Panc1 (cell line): Measurements from ENCODE around the gene MAGEB10. TPM values are rescaled to one million over a fixed set of nuclear protein-coding genes. Genes with fewer than 3 reads are reported as not detected.

Experiments
- ATAC-seq: fragments of 200-7000 bp; cut with Tn5 transposase; 2 replicates; pipeline ENCODE4 v1.9.1; 2020; ENCODE audit warnings: mild to moderate bottlenecking, moderate library complexity
- BruUV-seq: library from RNA; stranded (reverse); fragments of 400-500 nt; replicated peaks from 2 replicates; lab custom pipeline; 2021; lab: Mats Ljungman, UMichigan
- CTCF ChIA-PET: fragments of 300-600 bp; sonication (Branson Sonifier 250); formaldehyde crosslinking; loops from one replicate; lab custom pipeline; 2022; ENCODE audit warnings: antibody characterized with exemption; lab: Charles Lee
- POLR2A ChIA-PET: fragments of 300-600 bp; sonication (Branson Sonifier 250); formaldehyde crosslinking; loops from one replicate; lab custom pipeline; 2022; ENCODE audit warnings: antibody characterized with exemption; lab: Charles Lee
- DNase-seq: peaks from one replicate; pipeline ENCODE4 v3.0.0-alpha.2; 2010; ENCODE audit warnings: low read depth, low spot score
- H3K27ac ChIP-seq: 2 replicates; pipeline ENCODE4 v1.5.1; 2011; ENCODE audit warnings: mild to moderate bottlenecking, low read length, inconsistent platforms
- H3K27me3 ChIP-seq: fragments of 200-500 bp; sonication (Bioruptor generic); 2 replicates; pipeline ENCODE4 v1.6.0; 2014; ENCODE audit warnings: low read length, inconsistent platforms; ENCODE audit not compliant: control insufficient read depth, insufficient read depth
- H3K36me3 ChIP-seq: fragments of 200-500 bp; sonication (Bioruptor generic); 2 replicates; pipeline ENCODE4 v1.5.1; 2014; ENCODE audit warnings: inconsistent platforms, mild to moderate bottlenecking, low read length, moderate library complexity; ENCODE audit not compliant: control insufficient read depth, insufficient read depth
- H3K4me1 ChIP-seq: 2 replicates; pipeline ENCODE4 v1.5.1; 2011; ENCODE audit warnings: inconsistent platforms, mild to moderate bottlenecking, low read length, moderate library complexity; ENCODE audit not compliant: control insufficient read depth, insufficient read depth
- H3K4me3 ChIP-seq, 2 experiments: 2 replicates each; pipeline ENCODE4 v1.5.1; 2011 to 2012; ENCODE audit warnings: low read depth in 2 of 2, low read length in 2 of 2, mild to moderate bottlenecking in 2 of 2, inconsistent platforms in 1 of 2, moderate library complexity in 1 of 2
- H3K9me3 ChIP-seq: fragments of 200-500 bp; sonication (Bioruptor generic); 2 replicates; pipeline ENCODE4 v1.5.1; 2014; ENCODE audit warnings: low read depth, mild to moderate bottlenecking, inconsistent platforms, low read length, moderate library complexity; ENCODE audit not compliant: control insufficient read depth, insufficient read depth
- CTCF ChIP-seq: fragments of 450-650 bp; IDR thresholded peaks from 2 replicates; pipeline ENCODE4 v1.5.1; 2017; ENCODE audit warnings: mild to moderate bottlenecking
- POLR2AphosphoS5 ChIP-seq: IDR thresholded peaks from 2 replicates; pipeline ENCODE4 v1.6.1; 2012; ENCODE audit warnings: mild to moderate bottlenecking, low read depth, low read length, moderate library complexity
- SIN3A ChIP-seq: IDR thresholded peaks from 2 replicates; pipeline ENCODE4 v1.6.1; 2012; ENCODE audit warnings: low read depth, mild to moderate bottlenecking, low read length, moderate library complexity, borderline replicate concordance; ENCODE audit not compliant: insufficient read depth
- TCF7L2 ChIP-seq: IDR thresholded peaks from 2 replicates; pipeline ENCODE4 v1.6.1; 2011; ENCODE audit warnings: mild to moderate bottlenecking, low read depth, low read length, inconsistent platforms
- in situ Hi-C: cut with HindIII; loops from 2 replicates; pipeline ENCODE4 v1.10.0; 2016; ENCODE audit warnings: low sequenced_read_pairs, low pct_unique_long_range_greater_than_20kb
- intact Hi-C: fragments of 100-400 bp; cut with micrococcal nuclease; formaldehyde crosslinking; loops from one replicate; pipeline ENCODE4 v1.10.0; 2022; ENCODE audit not compliant: unreplicated experiment
- total RNA-seq: library from RNA; stranded (reverse); gene quantifications from one replicate; pipeline ENCODE4 v1.2.1, GENCODE V29; 2021; ENCODE audit not compliant: unreplicated experiment
- TF ChIP-seq, protein P1 (sequence below), 2 experiments: IDR thresholded peaks; 2 replicates each; pipeline ENCODE4 v1.6.1; 2011 to 2012; ENCODE audit warnings: low read depth in 2 of 2, control low read depth in 1 of 2, low read length in 1 of 2, mild to moderate bottlenecking in 1 of 2, moderate library complexity in 1 of 2; ENCODE audit not compliant: insufficient read depth in 1 of 2

The MAGEB10 gene
- total RNA-seq, 1 experiment from 2014 or later: not detected

DNA sequence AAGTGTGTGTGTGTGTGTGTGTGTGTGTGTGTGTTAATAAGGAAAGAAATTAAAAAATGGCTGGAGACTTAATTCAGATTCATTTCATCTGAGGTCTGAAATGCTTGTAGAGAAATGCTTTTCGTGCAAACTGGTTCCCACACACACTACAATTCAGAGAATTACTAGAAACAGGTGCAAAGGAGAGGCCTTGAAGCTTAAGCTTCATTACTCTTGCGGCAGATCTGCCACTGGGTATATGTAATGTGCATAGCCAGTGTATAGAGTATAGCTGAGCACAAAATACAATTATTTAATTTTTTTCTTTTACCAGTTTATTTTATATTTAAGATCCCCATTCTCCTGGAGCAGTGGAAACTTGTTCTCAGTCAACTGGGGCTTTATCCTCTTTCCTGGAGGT lies 31.8 kb upstream of the MAGEB10 start:
- BruUV-seq: no TSS peak

GRCh38 chrX:27796640-27797257 lies 11.0 kb upstream of the MAGEB10 start:
- DNase-seq (no peak), ATAC-seq (no peak)
- no peaks in the 10 kb centered on the region for H3K36me3 ChIP-seq
- no peaks in the 10 kb centered on the region for H3K9me3 ChIP-seq
- ChIA-PET POLR2A (no interaction called here), CTCF (no interaction called here)
- H3K27ac ChIP-seq: no peak overlapping the region
- intact Hi-C loops (no loop called here), in situ Hi-C loops (no loop called here)
- no peaks in the 10 kb centered on the region for H3K4me1 ChIP-seq
- H3K4me3 ChIP-seq: no peak overlapping the region
- TF ChIP-seq, protein P1, sequence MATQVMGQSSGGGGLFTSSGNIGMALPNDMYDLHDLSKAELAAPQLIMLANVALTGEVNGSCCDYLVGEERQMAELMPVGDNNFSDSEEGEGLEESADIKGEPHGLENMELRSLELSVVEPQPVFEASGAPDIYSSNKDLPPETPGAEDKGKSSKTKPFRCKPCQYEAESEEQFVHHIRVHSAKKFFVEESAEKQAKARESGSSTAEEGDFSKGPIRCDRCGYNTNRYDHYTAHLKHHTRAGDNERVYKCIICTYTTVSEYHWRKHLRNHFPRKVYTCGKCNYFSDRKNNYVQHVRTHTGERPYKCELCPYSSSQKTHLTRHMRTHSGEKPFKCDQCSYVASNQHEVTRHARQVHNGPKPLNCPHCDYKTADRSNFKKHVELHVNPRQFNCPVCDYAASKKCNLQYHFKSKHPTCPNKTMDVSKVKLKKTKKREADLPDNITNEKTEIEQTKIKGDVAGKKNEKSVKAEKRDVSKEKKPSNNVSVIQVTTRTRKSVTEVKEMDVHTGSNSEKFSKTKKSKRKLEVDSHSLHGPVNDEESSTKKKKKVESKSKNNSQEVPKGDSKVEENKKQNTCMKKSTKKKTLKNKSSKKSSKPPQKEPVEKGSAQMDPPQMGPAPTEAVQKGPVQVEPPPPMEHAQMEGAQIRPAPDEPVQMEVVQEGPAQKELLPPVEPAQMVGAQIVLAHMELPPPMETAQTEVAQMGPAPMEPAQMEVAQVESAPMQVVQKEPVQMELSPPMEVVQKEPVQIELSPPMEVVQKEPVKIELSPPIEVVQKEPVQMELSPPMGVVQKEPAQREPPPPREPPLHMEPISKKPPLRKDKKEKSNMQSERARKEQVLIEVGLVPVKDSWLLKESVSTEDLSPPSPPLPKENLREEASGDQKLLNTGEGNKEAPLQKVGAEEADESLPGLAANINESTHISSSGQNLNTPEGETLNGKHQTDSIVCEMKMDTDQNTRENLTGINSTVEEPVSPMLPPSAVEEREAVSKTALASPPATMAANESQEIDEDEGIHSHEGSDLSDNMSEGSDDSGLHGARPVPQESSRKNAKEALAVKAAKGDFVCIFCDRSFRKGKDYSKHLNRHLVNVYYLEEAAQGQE (IDR thresholded peaks at IDR 0.05; ENCODE audit: insufficient read depth in 1 of 2, low read depth in 2 of 2, low read length in 1 of 2): no peak
- TF ChIP-seq POLR2AphosphoS5: no peak
- BruUV-seq: no TSS peak
- H3K27me3 ChIP-seq: no peaks in the 10 kb centered on the region

More for the DNA sequence above, 31.8 kb upstream of the MAGEB10 start:
- H3K4me3 ChIP-seq: no peak overlapping the region
- H3K4me1 ChIP-seq: no peaks in the 10 kb centered on the region
- CTCF ChIA-PET: no interaction called here
- intact Hi-C loops: no loop called here
- no peaks in the 10 kb centered on the region for H3K36me3 ChIP-seq
- POLR2A ChIA-PET: no interaction called here
- DNase-seq: no peak
- no peaks in the 10 kb centered on the region for H3K9me3 ChIP-seq
- no peak for ATAC-seq
- H3K27ac ChIP-seq: no peak overlapping the region
- TF ChIP-seq SIN3A (no peak), CTCF (no peak), POLR2AphosphoS5 (no peak), TCF7L2 (no peak)
- TF ChIP-seq, protein P1 (IDR thresholded peaks at IDR 0.05; ENCODE audit: insufficient read depth in 1 of 2, low read depth in 2 of 2, low read length in 1 of 2): no peak
- no peaks in the 10 kb centered on the region for H3K27me3 ChIP-seq
- in situ Hi-C loops: no loop called here
